ES-I3 (cell line): Measurements from ENCODE around the gene TMEM238.

Experiments used
- H3K36me3 ChIP-seq: 2 replicates; pipeline ENCODE4 v1.6.1; 2013; ENCODE audit warnings: mild to moderate bottlenecking, low read length, control low read depth, moderate library complexity; ENCODE audit not compliant: insufficient read depth
- H3K4me1 ChIP-seq: 2 replicates; pipeline ENCODE4 v1.6.1; 2013; ENCODE audit warnings: mild to moderate bottlenecking, control low read depth, low read length; ENCODE audit not compliant: insufficient read depth
- H3K9ac ChIP-seq: 2 replicates; pipeline ENCODE4 v1.6.1; 2013; ENCODE audit warnings: low read depth, mild to moderate bottlenecking, low read length, moderate library complexity
- H3K9me3 ChIP-seq: 2 replicates; pipeline ENCODE4 v1.6.1; 2013; ENCODE audit warnings: mild to moderate bottlenecking, low read length, moderate library complexity; ENCODE audit not compliant: control insufficient read depth, insufficient read depth

The TMEM238 gene

DNA sequence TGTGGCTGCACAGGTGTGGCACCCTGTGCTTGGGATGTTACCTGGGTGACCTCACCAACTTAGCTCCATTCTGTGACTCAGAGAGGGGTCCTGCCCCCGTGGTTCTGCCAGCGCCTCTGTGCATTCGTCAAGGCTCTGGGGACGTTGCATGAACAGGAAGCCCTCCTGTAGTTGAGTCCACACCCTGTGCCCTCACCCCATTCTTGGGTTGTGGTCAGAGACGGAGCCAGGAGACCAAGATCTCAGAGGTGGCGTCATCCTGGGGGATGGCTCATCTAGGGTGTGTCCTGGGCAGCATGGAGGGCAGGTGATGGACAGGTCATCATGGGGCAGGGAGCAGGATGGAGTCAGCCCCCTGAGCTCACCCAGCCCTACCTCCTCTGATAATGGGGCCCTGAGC, 32.1 kb downstream of the TMEM238 start:
- H3K9me3 ChIP-seq = no peaks in the 10 kb centered on the region
- H3K36me3 ChIP-seq = no peaks in the 10 kb centered on the region
- H3K9ac ChIP-seq = no peak overlapping the region
- peaks cover 29% of the 10 kb centered on the region; the same call in 1 of the 2 replicates for H3K4me1 ChIP-seq

DNA sequence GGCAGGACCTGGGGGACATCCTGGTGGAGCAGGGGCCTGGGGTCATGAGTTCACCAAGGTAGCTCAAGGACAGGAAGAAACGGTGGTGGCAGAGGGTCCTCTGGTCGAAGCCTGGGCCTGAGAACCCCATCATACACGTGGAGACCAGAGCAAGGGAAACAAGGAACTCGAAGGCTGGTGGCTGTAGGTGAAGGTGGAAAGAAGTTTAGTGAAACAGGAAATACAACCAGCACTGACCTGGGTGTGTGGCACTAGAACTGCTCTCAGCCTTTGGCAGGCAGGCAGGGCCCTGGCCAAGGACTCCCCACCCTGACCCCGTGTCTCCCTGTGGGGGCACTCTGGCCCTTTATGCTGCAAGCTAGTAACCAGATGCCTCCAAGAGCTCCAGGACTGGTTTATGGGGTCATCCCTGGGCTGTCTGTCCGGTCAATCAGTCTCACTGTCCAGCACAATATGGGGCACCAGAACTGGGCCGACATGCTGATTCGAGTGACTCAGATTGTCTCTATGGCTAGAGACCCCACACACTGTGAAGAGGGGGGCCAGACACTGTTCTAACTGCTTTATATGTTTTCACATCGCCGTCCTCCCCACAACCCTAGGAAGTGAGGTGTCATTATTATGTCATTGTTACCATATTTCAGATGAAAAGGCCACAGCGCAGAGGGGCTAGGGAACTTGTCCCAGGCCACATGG, 33.3 kb downstream of the TMEM238 start:
- Histone ChIP-seq H3K36me3 (no peaks in the 10 kb centered on the region), H3K9ac (no peak overlapping the region), H3K9me3 (no peaks in the 10 kb centered on the region), H3K4me1 (peaks cover 30% of the 10 kb centered on the region; the same call in 1 of the 2 replicates)

DNA sequence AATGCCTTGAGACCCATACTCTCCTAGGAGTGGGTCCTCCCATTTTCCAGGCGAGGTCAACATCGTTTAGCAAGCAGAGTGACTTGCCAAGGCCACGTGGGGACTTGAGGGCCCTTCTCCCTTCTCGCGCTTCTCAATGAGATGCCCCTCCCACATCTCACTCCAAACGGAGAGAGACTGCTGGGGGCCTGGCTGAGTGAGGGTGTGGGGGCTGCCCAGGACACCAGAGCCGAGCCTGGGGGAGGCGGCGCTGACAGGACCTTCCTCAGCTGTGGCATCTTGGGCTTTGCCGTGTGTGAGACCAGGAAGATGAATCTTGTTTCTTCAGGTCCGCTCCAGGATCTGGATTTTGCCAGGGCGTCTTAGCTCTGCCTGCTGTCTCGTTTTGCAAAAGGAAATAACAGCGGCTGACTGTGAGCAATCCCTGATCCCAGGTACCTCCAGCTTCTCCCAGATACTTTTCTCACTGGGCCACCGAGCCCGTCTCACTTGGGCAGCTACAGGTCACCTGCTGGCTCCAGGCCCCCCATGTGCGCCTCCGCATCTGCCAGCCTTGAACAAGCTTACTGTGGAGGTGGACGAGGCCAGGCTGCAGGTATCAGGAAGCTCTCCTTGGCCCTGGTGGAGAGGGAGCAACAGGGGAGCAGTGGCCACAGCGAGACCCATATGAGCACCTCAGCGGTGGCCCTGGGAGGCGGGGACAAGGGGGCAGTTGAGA, 35.6 kb downstream of the TMEM238 start:
- peaks cover 7% of the 10 kb centered on the region; the same call in 1 of the 2 replicates for H3K36me3 ChIP-seq
- peaks cover 36% of the 10 kb centered on the region; the same call in 1 of the 2 replicates for H3K4me1 ChIP-seq
- H3K9ac ChIP-seq = 0 out of 2 replicates have a peak overlapping the region, but pooled peaks have one; percentile 2
- no peaks in the 10 kb centered on the region for H3K9me3 ChIP-seq

DNA sequence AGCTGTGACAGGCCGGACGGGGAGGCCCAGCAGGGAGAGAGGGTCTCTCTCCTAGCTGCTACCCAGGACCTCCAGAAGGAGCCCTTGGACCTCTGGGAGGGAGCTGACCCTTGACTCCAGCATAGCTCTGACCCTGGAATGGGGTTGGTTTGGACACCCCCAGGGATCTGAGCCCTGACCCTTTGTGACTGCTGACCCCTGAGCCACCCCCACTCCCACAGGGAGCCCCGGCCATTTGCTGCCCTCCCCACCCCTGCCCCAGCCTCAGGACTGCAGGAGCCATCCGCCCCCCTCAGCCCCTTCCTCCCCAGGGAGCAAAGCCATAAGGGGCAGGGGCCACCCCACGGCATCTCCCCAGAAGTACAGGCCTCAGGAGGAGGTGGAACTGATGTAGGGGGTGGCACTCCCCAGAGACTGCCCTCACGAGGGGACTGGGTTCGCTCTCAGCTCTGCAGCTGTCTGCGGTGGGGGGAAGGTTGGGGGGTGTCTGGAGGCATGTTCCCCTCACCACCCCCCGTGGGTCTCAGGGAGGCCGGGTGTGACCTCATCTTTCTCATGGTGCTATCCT, 36.6 kb downstream of the TMEM238 start:
- Histone ChIP-seq H3K4me1 (peaks cover 29% of the 10 kb centered on the region; the same call in 1 of the 2 replicates), H3K9me3 (no peaks in the 10 kb centered on the region), H3K9ac (no peak overlapping the region), H3K36me3 (peaks cover 9% of the 10 kb centered on the region; the same call in 1 of the 2 replicates)

DNA sequence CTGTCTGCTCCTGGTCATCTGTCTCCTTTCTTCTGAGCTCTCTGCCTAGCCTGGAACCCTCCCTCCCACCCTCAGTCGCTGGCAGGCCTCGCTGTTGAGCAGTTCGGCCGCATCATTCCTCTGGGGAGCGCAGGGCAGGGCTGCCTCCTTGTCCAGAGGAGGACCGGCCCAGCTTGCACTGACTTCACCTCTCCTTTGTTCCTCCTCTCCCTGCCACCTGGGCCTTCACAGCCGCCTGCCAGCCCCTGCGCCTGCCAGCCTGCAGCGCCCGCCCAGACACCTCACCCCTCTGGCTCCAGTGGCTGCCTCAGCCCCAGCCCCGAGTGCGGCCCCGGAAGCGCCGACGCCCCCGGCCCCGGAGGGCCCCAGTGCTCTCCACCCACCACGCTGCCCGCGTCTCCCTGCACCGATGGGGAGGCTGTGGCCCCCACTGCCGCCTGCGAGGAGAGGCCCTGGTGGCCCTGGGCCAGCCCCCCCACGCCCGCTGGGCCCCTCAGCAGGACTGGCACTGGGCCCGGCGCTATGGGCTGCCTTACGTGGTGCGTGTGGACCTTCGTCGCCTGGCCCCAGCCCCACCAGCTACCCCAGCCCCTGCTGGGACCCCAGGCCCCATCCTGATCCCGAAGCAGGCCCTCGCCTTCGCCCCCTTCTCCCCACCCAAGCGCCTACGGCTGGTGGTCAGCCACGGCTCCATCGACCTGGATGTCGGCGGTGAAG, 37.2 kb downstream of the TMEM238 start:
- Histone ChIP-seq H3K9me3 (no peaks in the 10 kb centered on the region), H3K9ac (no peak overlapping the region), H3K36me3 (peaks cover 9% of the 10 kb centered on the region; the same call in 1 of the 2 replicates), H3K4me1 (peaks cover 29% of the 10 kb centered on the region; the same call in 1 of the 2 replicates)

DNA sequence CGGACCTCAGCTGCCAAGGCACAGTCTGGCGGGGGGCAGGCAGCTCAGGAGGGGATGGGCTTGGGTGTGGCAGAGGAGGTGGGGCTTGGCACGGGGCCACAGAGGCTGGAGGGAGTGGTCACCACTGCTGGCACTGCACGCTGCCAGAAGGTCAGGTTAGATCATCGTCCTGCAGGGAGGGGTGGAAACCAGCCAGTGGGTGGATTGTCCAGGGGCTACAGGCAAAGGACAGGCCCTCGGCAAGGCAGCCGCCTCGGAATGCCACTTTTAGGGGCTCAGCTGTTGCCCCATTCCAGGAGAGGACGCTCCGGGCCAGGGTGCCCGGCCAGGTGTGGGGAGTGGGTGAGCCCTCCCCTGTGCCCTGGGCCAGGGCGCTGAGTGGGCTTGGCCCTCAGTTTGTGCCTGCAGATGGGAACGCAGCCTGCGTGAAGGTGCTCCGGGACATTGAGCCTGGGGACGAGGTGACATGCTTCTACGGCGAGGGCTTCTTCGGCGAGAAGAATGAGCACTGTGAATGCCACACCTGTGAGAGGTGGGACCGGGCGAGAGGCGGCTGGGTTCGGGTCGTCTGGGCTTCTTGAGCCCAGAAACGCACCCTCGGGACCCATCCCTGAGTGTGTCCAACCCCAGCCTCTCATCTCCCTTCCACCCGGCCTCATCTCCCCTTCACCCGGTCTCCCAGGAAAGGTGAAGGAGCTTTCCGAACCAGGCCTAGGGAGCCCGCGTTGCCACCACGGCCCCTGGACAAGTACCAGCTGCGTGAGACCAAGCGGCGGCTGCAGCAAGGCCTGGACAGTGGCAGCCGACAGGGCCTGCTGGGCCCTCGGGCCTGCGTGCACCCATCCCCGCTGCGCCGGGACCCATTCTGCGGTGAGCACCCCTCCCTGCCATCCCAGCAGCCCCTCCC, 38.0 kb downstream of the TMEM238 start:
- Histone ChIP-seq H3K9me3 (no peaks in the 10 kb centered on the region), H3K4me1 (peaks cover 33% of the 10 kb centered on the region; the same call in 1 of the 2 replicates), H3K36me3 (peaks cover 9% of the 10 kb centered on the region; the same call in 1 of the 2 replicates), H3K9ac (no peak overlapping the region)

DNA sequence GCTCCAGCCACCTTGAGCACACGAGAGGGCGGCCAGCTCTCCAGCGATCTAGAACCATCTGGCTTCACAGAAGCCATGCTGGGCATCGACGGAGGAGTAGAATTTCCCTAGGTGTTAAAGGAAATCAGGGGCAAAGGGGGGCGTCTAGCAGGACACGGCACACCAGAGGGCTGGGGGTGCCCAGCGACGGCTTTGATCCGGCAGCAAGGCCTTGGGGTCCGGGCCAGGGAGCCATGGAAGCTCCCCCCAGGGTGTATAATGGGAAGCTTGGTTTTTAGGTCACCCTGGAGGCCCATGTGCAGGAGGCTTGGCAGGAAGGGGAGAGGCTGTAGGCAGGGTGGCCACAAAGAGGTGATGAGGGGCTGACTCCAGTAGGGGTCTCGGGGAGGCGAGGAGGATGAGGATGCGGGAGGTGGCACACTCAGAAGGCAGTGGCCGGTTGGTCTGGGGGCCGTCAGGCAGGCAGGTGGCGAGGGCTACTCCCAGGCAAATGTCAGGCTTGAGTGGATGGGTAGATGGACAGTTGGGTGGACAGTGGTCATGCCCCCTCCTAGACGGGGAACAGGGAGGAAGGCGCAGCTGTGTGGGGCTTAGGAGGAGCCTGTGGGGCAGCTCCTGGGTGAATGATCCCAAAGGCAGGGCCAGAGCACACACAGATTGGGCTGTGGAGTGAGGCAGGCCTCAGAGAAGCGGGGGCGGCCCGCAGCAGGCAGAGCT, 38.8 kb downstream of the TMEM238 start:
- H3K4me1 ChIP-seq = peaks cover 31% of the 10 kb centered on the region; the same call in 1 of the 2 replicates
- H3K9ac ChIP-seq = no peak overlapping the region
- no peaks in the 10 kb centered on the region for H3K9me3 ChIP-seq
- peaks cover 9% of the 10 kb centered on the region; the same call in 1 of the 2 replicates for H3K36me3 ChIP-seq

DNA sequence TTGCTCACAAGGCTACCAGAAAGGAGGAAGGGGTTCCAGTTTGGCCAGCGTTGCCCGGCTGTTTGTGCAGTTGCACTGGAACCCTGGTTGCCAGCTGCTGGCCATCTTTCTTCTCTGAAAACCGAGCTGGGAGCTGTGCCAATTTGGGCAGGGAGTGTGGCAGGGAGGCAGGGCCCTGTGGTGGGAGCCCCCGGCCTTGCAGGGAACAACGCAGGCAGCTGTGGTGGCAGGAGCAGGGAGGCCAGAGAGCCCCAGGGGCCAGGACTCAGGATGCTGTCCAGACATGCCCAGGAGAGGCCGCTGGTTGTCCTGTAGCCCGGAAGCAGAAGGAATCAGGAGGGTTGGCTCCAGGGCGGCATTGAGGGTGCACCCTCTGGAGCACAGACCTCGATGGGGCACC, 39.6 kb downstream of the TMEM238 start:
- H3K4me1 ChIP-seq = peaks cover 26% of the 10 kb centered on the region; the same call in 1 of the 2 replicates
- peaks cover 9% of the 10 kb centered on the region; the same call in 1 of the 2 replicates for H3K36me3 ChIP-seq
- no peak overlapping the region for H3K9ac ChIP-seq
- no peaks in the 10 kb centered on the region for H3K9me3 ChIP-seq

DNA sequence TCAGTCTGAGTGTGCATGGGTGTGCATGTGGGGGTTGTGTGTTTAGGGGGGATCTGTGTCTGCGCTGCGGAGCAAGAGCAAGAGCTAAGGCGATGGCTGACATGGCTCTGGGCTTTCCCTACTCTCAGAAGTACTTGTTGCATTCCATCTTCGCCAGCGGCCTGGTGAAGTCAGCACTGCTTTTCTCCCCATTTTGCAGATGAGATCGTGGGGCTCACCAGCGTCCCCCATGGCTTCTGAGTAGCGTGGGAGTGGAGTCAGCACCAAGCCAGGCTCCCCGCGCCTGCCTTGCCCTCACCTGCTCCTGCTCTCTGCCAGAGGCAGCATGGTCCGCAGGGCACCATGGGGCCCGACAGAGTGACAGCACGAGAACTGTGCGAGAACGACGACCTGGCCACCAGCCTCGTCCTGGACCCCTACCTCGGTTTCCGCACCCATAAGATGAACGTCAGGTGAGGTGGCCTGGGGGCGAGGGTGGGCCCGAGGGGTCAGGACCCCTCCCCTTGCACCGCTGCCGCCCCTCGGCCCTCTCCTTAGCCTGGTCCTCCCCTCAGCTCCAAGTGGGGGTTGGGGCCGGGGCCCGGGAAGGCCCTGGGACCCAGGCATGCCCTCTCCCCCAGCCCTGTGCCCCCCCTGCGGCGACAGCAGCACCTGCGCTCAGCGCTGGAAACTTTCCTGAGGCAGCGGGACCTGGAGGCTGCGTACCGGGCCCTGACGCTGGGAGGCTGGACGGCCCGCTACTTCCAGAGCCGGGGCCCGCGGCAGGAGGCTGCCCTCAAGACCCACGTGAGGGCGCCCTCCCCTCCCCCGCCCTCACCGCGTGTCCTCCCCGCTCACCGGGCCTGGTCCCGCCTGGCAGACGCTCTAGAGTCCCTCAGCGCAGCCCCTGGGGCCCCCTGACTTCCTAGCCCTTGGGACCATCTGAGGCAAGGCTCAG, 42.2 kb downstream of the TMEM238 start:
- H3K9me3 ChIP-seq = no peaks in the 10 kb centered on the region
- peaks cover 9% of the 10 kb centered on the region; the same call in 1 of the 2 replicates for H3K36me3 ChIP-seq
- peaks cover 11% of the 10 kb centered on the region; the same call in 1 of the 2 replicates for H3K4me1 ChIP-seq
- peak overlapping the region; percentile 16; the same call in 1 of the 2 replicates for H3K9ac ChIP-seq

DNA sequence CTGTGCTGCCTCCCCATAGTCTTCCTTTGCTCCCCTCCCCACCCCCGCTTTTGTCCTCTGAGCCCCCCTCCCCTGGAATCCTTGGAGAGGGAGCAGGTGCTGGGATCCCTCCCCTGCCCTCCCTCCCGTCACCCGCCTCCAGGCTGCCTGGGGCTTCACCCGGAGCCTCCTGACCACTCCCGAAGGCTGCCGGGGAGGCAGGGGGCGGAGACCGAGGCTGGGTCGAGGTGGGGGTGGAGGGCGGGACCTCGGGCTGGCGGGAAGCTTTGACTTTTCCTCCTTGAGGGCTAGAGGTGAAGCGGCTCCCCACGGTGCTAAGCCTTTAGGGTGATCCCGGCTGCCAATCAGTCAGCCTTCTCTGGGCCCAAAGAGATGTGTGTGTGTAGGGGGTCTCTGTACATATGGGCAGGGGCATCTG, 42.9 kb downstream of the TMEM238 start:
- H3K4me1 ChIP-seq = peaks cover 11% of the 10 kb centered on the region; the same call in 1 of the 2 replicates
- peaks cover 9% of the 10 kb centered on the region; the same call in 1 of the 2 replicates for H3K36me3 ChIP-seq
- no peaks in the 10 kb centered on the region for H3K9me3 ChIP-seq
- H3K9ac ChIP-seq = peak overlapping the region; percentile 88

DNA sequence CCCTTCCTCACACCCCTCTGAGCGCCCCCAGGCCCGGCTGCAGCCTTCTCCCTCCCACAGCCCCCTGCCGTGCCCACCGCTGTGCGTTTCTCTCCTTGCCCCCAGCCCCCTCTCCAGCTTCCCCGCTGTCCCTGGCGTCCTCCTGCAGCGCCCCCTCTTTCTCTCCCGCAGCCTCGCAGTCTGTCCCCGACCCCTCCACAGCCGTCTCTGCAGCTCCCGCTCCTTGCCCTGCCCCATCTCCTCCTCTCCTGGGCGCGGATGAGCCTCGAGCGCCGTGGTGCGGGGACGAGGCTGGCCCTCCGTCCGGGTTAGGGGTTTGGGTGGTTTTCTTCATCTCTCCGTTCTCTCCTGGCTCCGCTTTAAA, 43.3 kb downstream of the TMEM238 start:
- Histone ChIP-seq H3K36me3 (peaks cover 9% of the 10 kb centered on the region; the same call in 1 of the 2 replicates), H3K9ac (peak overlapping the region; percentile 88), H3K9me3 (no peaks in the 10 kb centered on the region), H3K4me1 (peaks cover 10% of the 10 kb centered on the region; the same call in 1 of the 2 replicates)
